Panc1 (cell line): ENCODE measurements around the gene ARHGAP32. TPM values are rescaled to one million over a fixed set of nuclear protein-coding genes. Genes with fewer than 3 reads are reported as not detected.

Experiments used
- ATAC-seq: fragments of 200-7000 bp; cut with Tn5 transposase; 2 replicates; pipeline ENCODE4 v1.9.1; 2020; ENCODE audit warnings: mild to moderate bottlenecking, moderate library complexity
- BruUV-seq: library from RNA; stranded (reverse); fragments of 400-500 nt; replicated peaks from 2 replicates; lab custom pipeline; 2021; lab: Mats Ljungman, UMichigan
- CTCF ChIA-PET: fragments of 300-600 bp; sonication (Branson Sonifier 250); formaldehyde crosslinking; loops from one replicate; lab custom pipeline; 2022; ENCODE audit warnings: antibody characterized with exemption; lab: Charles Lee
- POLR2A ChIA-PET: fragments of 300-600 bp; sonication (Branson Sonifier 250); formaldehyde crosslinking; loops from one replicate; lab custom pipeline; 2022; ENCODE audit warnings: antibody characterized with exemption; lab: Charles Lee
- DNase-seq: peaks from one replicate; pipeline ENCODE4 v3.0.0-alpha.2; 2010; ENCODE audit warnings: low read depth, low spot score
- H3K27ac ChIP-seq: 2 replicates; pipeline ENCODE4 v1.5.1; 2011; ENCODE audit warnings: mild to moderate bottlenecking, low read length, inconsistent platforms
- H3K27me3 ChIP-seq: fragments of 200-500 bp; sonication (Bioruptor generic); 2 replicates; pipeline ENCODE4 v1.6.0; 2014; ENCODE audit warnings: low read length, inconsistent platforms; ENCODE audit not compliant: control insufficient read depth, insufficient read depth
- H3K36me3 ChIP-seq: fragments of 200-500 bp; sonication (Bioruptor generic); 2 replicates; pipeline ENCODE4 v1.5.1; 2014; ENCODE audit warnings: inconsistent platforms, mild to moderate bottlenecking, low read length, moderate library complexity; ENCODE audit not compliant: control insufficient read depth, insufficient read depth
- H3K4me1 ChIP-seq: 2 replicates; pipeline ENCODE4 v1.5.1; 2011; ENCODE audit warnings: inconsistent platforms, mild to moderate bottlenecking, low read length, moderate library complexity; ENCODE audit not compliant: control insufficient read depth, insufficient read depth
- H3K4me3 ChIP-seq, 2 experiments: 2 replicates each; pipeline ENCODE4 v1.5.1; 2011 to 2012; ENCODE audit warnings: low read depth in 2 of 2, low read length in 2 of 2, mild to moderate bottlenecking in 2 of 2, inconsistent platforms in 1 of 2, moderate library complexity in 1 of 2
- H3K9me3 ChIP-seq: fragments of 200-500 bp; sonication (Bioruptor generic); 2 replicates; pipeline ENCODE4 v1.5.1; 2014; ENCODE audit warnings: low read depth, mild to moderate bottlenecking, inconsistent platforms, low read length, moderate library complexity; ENCODE audit not compliant: control insufficient read depth, insufficient read depth
- POLR2AphosphoS5 ChIP-seq: IDR thresholded peaks from 2 replicates; pipeline ENCODE4 v1.6.1; 2012; ENCODE audit warnings: mild to moderate bottlenecking, low read depth, low read length, moderate library complexity
- SIN3A ChIP-seq: IDR thresholded peaks from 2 replicates; pipeline ENCODE4 v1.6.1; 2012; ENCODE audit warnings: low read depth, mild to moderate bottlenecking, low read length, moderate library complexity, borderline replicate concordance; ENCODE audit not compliant: insufficient read depth
- TCF7L2 ChIP-seq: IDR thresholded peaks from 2 replicates; pipeline ENCODE4 v1.6.1; 2011; ENCODE audit warnings: mild to moderate bottlenecking, low read depth, low read length, inconsistent platforms
- in situ Hi-C: cut with HindIII; loops from 2 replicates; pipeline ENCODE4 v1.10.0; 2016; ENCODE audit warnings: low sequenced_read_pairs, low pct_unique_long_range_greater_than_20kb
- intact Hi-C: fragments of 100-400 bp; cut with micrococcal nuclease; formaldehyde crosslinking; loops from one replicate; pipeline ENCODE4 v1.10.0; 2022; ENCODE audit not compliant: unreplicated experiment
- total RNA-seq: library from RNA; stranded (reverse); gene quantifications from one replicate; pipeline ENCODE4 v1.2.1, GENCODE V29; 2021; ENCODE audit not compliant: unreplicated experiment
- TF ChIP-seq, protein P1 (sequence below): fragments of 450-650 bp; IDR thresholded peaks from 2 replicates; pipeline ENCODE4 v1.5.1; 2017; ENCODE audit warnings: mild to moderate bottlenecking
- TF ChIP-seq, protein P2 (sequence below), 2 experiments: IDR thresholded peaks; 2 replicates each; pipeline ENCODE4 v1.6.1; 2011 to 2012; ENCODE audit warnings: low read depth in 2 of 2, control low read depth in 1 of 2, low read length in 1 of 2, mild to moderate bottlenecking in 1 of 2, moderate library complexity in 1 of 2; ENCODE audit not compliant: insufficient read depth in 1 of 2

The ARHGAP32 gene
- total RNA-seq, 1 experiment from 2014 or later, result 44.6 TPM

DNA sequence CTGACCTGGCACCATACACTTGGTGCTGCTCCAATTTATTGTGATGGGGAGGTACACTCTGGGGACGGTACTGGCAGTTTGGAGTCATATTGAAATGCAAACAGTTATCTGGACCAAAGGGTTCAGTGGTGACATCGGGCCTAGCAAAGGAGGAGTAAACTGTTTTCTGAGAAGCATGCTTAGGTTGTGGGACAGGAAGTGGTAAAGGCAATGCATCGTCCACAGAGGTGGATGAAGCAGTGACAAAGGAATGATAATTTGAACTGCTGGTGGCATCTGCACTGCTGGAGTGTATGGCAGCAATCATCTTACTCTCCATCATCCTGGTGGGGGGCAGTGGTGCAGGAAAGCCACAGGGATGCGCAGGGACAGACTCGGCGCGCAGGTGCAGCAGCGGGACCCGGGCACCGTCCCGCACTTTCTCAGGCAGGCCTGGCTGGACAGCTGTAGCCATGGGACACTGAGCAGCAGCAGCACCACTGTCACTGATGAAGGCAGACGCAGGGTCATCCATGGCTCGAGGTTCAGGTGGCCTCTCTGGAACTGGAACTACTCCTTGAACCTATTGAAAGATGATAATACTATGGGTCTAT, 221.4 kb downstream of the ARHGAP32 start:
- Histone ChIP-seq H3K9me3 (no peaks in the 10 kb centered on the region), H3K27me3 (no peaks in the 10 kb centered on the region), H3K4me3 (no peak overlapping the region), H3K36me3 (peaks cover 26% of the 10 kb centered on the region; the same call in 1 of the 2 replicates), H3K4me1 (no peaks in the 10 kb centered on the region), H3K27ac (no peak overlapping the region)
- TF ChIP-seq, protein P1, sequence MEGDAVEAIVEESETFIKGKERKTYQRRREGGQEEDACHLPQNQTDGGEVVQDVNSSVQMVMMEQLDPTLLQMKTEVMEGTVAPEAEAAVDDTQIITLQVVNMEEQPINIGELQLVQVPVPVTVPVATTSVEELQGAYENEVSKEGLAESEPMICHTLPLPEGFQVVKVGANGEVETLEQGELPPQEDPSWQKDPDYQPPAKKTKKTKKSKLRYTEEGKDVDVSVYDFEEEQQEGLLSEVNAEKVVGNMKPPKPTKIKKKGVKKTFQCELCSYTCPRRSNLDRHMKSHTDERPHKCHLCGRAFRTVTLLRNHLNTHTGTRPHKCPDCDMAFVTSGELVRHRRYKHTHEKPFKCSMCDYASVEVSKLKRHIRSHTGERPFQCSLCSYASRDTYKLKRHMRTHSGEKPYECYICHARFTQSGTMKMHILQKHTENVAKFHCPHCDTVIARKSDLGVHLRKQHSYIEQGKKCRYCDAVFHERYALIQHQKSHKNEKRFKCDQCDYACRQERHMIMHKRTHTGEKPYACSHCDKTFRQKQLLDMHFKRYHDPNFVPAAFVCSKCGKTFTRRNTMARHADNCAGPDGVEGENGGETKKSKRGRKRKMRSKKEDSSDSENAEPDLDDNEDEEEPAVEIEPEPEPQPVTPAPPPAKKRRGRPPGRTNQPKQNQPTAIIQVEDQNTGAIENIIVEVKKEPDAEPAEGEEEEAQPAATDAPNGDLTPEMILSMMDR, result no peak
- TF ChIP-seq POLR2AphosphoS5 (no peak), SIN3A (no peak), TCF7L2 (no peak)
- TF ChIP-seq, protein P2, sequence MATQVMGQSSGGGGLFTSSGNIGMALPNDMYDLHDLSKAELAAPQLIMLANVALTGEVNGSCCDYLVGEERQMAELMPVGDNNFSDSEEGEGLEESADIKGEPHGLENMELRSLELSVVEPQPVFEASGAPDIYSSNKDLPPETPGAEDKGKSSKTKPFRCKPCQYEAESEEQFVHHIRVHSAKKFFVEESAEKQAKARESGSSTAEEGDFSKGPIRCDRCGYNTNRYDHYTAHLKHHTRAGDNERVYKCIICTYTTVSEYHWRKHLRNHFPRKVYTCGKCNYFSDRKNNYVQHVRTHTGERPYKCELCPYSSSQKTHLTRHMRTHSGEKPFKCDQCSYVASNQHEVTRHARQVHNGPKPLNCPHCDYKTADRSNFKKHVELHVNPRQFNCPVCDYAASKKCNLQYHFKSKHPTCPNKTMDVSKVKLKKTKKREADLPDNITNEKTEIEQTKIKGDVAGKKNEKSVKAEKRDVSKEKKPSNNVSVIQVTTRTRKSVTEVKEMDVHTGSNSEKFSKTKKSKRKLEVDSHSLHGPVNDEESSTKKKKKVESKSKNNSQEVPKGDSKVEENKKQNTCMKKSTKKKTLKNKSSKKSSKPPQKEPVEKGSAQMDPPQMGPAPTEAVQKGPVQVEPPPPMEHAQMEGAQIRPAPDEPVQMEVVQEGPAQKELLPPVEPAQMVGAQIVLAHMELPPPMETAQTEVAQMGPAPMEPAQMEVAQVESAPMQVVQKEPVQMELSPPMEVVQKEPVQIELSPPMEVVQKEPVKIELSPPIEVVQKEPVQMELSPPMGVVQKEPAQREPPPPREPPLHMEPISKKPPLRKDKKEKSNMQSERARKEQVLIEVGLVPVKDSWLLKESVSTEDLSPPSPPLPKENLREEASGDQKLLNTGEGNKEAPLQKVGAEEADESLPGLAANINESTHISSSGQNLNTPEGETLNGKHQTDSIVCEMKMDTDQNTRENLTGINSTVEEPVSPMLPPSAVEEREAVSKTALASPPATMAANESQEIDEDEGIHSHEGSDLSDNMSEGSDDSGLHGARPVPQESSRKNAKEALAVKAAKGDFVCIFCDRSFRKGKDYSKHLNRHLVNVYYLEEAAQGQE (IDR thresholded peaks at IDR 0.05; ENCODE audit: insufficient read depth in 1 of 2, low read depth in 2 of 2, low read length in 1 of 2), result no peak
- intact Hi-C loops, result no loop called here
- DNase-seq (no peak), ATAC-seq (no peak)
- ChIA-PET CTCF (no interaction called here), POLR2A (no interaction called here)
- BruUV-seq, result no TSS peak
- in situ Hi-C loops, result no loop called here

DNA sequence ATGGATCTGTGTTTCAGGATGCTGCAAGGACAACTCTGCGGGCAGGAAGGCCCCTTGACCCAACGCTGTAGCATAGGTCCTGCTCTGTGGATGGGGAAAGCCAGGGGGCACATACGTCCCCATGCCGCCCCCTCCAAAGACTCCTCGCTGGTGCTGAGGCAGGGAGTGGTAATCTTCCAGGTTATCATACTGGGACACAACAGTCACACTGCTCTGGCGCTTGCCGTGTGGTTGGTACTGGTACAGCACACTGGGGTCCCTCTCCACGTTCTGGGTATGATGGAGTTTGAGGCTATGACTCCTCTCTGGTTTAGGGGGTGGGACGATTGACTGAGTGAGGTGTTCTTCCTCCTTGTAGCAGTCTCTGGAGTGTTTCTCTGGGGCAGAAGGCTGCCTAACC, 223.2 kb downstream of the ARHGAP32 start:
- TF ChIP-seq, protein P1, result no peak
- ATAC-seq, result peak; percentile 64
- intact Hi-C loops (no loop called here), in situ Hi-C loops (no loop called here)
- BruUV-seq, result no TSS peak
- no peaks in the 10 kb centered on the region for H3K27me3 ChIP-seq
- POLR2A ChIA-PET, result no interaction called here
- peaks cover 17% of the 10 kb centered on the region; the same call in 1 of the 2 replicates for H3K36me3 ChIP-seq
- no peak overlapping the region for H3K27ac ChIP-seq
- H3K9me3 ChIP-seq, result no peaks in the 10 kb centered on the region
- CTCF ChIA-PET, result no interaction called here
- no peaks in the 10 kb centered on the region for H3K4me1 ChIP-seq
- no peak for DNase-seq
- H3K4me3 ChIP-seq, result no peak overlapping the region
